Liver (tissue), 9 donors: Measurements from ENCODE around the gene B3GAT3. TPM values are rescaled to one million over a fixed set of nuclear protein-coding genes. Genes with fewer than 3 reads are reported as not detected.

Source experiments
- DNase-seq: peaks from one replicate; pipeline ENCODE4 v3.0.0-alpha.2; 2017; ENCODE audit warnings: low spot score
- H3K27ac ChIP-seq, 2 donors: one replicate each; pipeline ENCODE4 v1.7.0; 2013; ENCODE audit warnings: inconsistent platforms in 2 of 2, low read length in 2 of 2, control low read depth in 1 of 2, low read depth in 1 of 2, mild to moderate bottlenecking in 1 of 2
- H3K27me3 ChIP-seq, 4 donors: one replicate each; pipeline versions ENCODE4 v1.6.1 to v1.7.0; 2013; ENCODE audit warnings: low read length in 3 of 4, inconsistent platforms in 1 of 4, mild to moderate bottlenecking in 1 of 4, moderate library complexity in 1 of 4; ENCODE audit not compliant: control insufficient read depth in 4 of 4, insufficient read depth in 4 of 4
- H3K36me3 ChIP-seq, 4 donors: one replicate each; pipeline versions ENCODE4 v1.6.1 to v1.7.0; 2013; ENCODE audit warnings: low read length in 3 of 4, mild to moderate bottlenecking in 3 of 4, low read depth in 1 of 4, moderate library complexity in 1 of 4; ENCODE audit not compliant: control insufficient read depth in 4 of 4, insufficient read depth in 3 of 4
- H3K4me1 ChIP-seq, 4 donors: one replicate each; pipeline versions ENCODE4 v1.6.1 to v1.7.0; 2013; ENCODE audit warnings: low read length in 3 of 4, mild to moderate bottlenecking in 3 of 4, moderate library complexity in 1 of 4; ENCODE audit not compliant: control insufficient read depth in 4 of 4, insufficient read depth in 4 of 4
- H3K4me3 ChIP-seq, 3 donors: one replicate each; pipeline versions ENCODE4 v1.6.1 to v1.7.0; 2013; ENCODE audit warnings: low read length in 3 of 3, control low read depth in 1 of 3, low read depth in 1 of 3, mild to moderate bottlenecking in 1 of 3
- H3K9ac ChIP-seq, 2 donors: one replicate each; pipeline ENCODE4 v1.7.0; 2013; ENCODE audit warnings: low read length in 2 of 2, mild to moderate bottlenecking in 2 of 2, moderate library complexity in 2 of 2, control low read depth in 1 of 2, low read depth in 1 of 2
- H3K9me3 ChIP-seq, 4 donors: one replicate each; pipeline versions ENCODE4 v1.6.1 to v1.7.0; 2013; ENCODE audit warnings: low read length in 3 of 4; ENCODE audit not compliant: control insufficient read depth in 4 of 4
- EGR1 ChIP-seq, 2 donors: IDR thresholded peaks; 2 replicates each; pipeline ENCODE4 v1.6.1; 2016 to 2018; ENCODE audit warnings: antibody characterized with exemption in 2 of 2, low read depth in 2 of 2
- FOXA2 ChIP-seq: IDR thresholded peaks from 2 replicates; pipeline ENCODE4 v1.6.1; 2016; ENCODE audit warnings: antibody characterized with exemption
- GABPA ChIP-seq, 2 donors: IDR thresholded peaks in 1 of 2; conservative IDR thresholded peaks in 1 of 2; 2 replicates each; pipeline ENCODE4 v1.6.1; 2016; ENCODE audit warnings: antibody characterized with exemption in 2 of 2, mild to moderate bottlenecking in 1 of 2, moderate library complexity in 1 of 2
- HNF4A ChIP-seq, 2 donors: conservative IDR thresholded peaks; 2 replicates each; pipeline ENCODE4 v1.6.1; 2016; ENCODE audit warnings: antibody characterized with exemption in 2 of 2, mild to moderate bottlenecking in 2 of 2
- HNF4G ChIP-seq: IDR thresholded peaks from 2 replicates; pipeline ENCODE4 v1.6.1; 2016; ENCODE audit warnings: antibody characterized with exemption
- RXRA ChIP-seq, 2 donors: IDR thresholded peaks; 2 replicates each; pipeline ENCODE4 v1.6.1; 2017 to 2018; ENCODE audit warnings: antibody characterized with exemption in 2 of 2, mild to moderate bottlenecking in 1 of 2
- SP1 ChIP-seq: IDR thresholded peaks from 2 replicates; pipeline ENCODE4 v1.6.1; 2018; ENCODE audit warnings: antibody characterized with exemption, mild to moderate bottlenecking
- TAF1 ChIP-seq: conservative IDR thresholded peaks from 2 replicates; pipeline ENCODE4 v1.6.1; 2016; ENCODE audit warnings: antibody characterized with exemption, mild to moderate bottlenecking
- YY1 ChIP-seq: IDR thresholded peaks from 2 replicates; pipeline ENCODE4 v1.6.1; 2016; ENCODE audit warnings: antibody characterized with exemption, mild to moderate bottlenecking
- WGBS: extraction: QIAGEN DNeasy Blood & Tissue Kit; methylation state at CpG from one replicate; pipeline ENCODE4 v1.1.7; 2013; 5-methylcytosine and 5-hydroxymethylcytosine counted together
- polyA plus RNA-seq, 2 donors: library from polyadenylated mRNA; stranded (reverse) in 1 of 2; unstranded in 1 of 2; fragments of 200-250 nt in 1 of 2; fragments of >200 nt in 1 of 2; fragmentation: Nextera tagmentation in 1 of 2; extraction: Ambion mirVana in 1 of 2; gene quantifications; one replicate each; pipeline versions ENCODE4 v1.2.1 to v1.2.3, GENCODE V29; 2013 to 2015
- total RNA-seq, 2 donors: library from RNA; depleted of rRNA; stranded (reverse); fragments of >200 nt; gene quantifications; one replicate each; pipeline ENCODE4 v1.2.3, GENCODE V29; 2014
- TF ChIP-seq, protein P1 (sequence below): IDR thresholded peaks from 2 replicates; pipeline ENCODE4 v1.6.1; 2016; ENCODE audit warnings: antibody characterized with exemption, mild to moderate bottlenecking
- TF ChIP-seq, protein P2 (sequence below): IDR thresholded peaks from 2 replicates; pipeline ENCODE4 v1.6.1; 2016; ENCODE audit warnings: antibody characterized with exemption
- TF ChIP-seq, protein P3 (sequence below): fragments of 150-350 bp; IDR thresholded peaks from 2 replicates; pipeline ENCODE4 v1.5.1; 2017; ENCODE audit warnings: improper control_type of control experiment, low read depth, low read length; ENCODE audit not compliant: missing input control
- TF ChIP-seq, protein P4 (sequence below): IDR thresholded peaks from 2 replicates; pipeline ENCODE4 v1.6.1; 2016; ENCODE audit warnings: antibody characterized with exemption
- TF ChIP-seq, protein P5 (sequence below): IDR thresholded peaks from 2 replicates; pipeline ENCODE4 v1.6.1; 2016; ENCODE audit warnings: antibody characterized with exemption
- donor health status: healthy.
- donor health status: healthy.
- donor health status: healthy.
- donor health status: healthy.
- donor health status: healthy.

Gene B3GAT3
- total and polyA plus RNA-seq, 4 donors, result 13.1 to 29.2 (median 17.8) TPM

DNA sequence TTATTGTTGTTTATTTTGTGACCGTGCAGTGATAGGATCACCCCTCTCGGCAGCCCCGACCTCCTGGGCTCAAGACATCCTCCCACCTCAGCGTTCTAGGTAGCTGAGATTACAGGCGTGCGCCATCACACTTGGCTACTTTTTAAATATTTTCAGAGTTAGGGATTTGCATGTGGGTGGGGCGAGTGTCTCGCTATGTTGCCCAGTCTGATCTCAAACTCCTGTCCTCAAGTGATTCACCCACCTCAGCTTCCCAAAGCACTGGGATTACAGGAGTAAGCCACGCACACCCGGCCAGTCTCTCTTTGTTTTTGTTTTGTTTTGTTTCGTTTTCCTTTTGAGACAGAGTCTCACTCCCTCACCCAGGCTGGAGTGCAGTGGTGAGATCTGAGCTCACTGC, 32.5 kb upstream of the B3GAT3 start:
- peaks cover 0 to 6% (median 3%) of the 10 kb centered on the region in 4 donors for H3K36me3 ChIP-seq
- H3K9me3 ChIP-seq, result no peaks in the 10 kb centered on the region
- H3K27me3 ChIP-seq, result no peaks in the 10 kb centered on the region
- TF ChIP-seq EGR1 (IDR thresholded peaks at IDR 0.05; ENCODE audit: low read depth in 2 of 2), result no peak
- TF ChIP-seq, protein P1, sequence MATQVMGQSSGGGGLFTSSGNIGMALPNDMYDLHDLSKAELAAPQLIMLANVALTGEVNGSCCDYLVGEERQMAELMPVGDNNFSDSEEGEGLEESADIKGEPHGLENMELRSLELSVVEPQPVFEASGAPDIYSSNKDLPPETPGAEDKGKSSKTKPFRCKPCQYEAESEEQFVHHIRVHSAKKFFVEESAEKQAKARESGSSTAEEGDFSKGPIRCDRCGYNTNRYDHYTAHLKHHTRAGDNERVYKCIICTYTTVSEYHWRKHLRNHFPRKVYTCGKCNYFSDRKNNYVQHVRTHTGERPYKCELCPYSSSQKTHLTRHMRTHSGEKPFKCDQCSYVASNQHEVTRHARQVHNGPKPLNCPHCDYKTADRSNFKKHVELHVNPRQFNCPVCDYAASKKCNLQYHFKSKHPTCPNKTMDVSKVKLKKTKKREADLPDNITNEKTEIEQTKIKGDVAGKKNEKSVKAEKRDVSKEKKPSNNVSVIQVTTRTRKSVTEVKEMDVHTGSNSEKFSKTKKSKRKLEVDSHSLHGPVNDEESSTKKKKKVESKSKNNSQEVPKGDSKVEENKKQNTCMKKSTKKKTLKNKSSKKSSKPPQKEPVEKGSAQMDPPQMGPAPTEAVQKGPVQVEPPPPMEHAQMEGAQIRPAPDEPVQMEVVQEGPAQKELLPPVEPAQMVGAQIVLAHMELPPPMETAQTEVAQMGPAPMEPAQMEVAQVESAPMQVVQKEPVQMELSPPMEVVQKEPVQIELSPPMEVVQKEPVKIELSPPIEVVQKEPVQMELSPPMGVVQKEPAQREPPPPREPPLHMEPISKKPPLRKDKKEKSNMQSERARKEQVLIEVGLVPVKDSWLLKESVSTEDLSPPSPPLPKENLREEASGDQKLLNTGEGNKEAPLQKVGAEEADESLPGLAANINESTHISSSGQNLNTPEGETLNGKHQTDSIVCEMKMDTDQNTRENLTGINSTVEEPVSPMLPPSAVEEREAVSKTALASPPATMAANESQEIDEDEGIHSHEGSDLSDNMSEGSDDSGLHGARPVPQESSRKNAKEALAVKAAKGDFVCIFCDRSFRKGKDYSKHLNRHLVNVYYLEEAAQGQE, result no peak
- TF ChIP-seq, protein P2, sequence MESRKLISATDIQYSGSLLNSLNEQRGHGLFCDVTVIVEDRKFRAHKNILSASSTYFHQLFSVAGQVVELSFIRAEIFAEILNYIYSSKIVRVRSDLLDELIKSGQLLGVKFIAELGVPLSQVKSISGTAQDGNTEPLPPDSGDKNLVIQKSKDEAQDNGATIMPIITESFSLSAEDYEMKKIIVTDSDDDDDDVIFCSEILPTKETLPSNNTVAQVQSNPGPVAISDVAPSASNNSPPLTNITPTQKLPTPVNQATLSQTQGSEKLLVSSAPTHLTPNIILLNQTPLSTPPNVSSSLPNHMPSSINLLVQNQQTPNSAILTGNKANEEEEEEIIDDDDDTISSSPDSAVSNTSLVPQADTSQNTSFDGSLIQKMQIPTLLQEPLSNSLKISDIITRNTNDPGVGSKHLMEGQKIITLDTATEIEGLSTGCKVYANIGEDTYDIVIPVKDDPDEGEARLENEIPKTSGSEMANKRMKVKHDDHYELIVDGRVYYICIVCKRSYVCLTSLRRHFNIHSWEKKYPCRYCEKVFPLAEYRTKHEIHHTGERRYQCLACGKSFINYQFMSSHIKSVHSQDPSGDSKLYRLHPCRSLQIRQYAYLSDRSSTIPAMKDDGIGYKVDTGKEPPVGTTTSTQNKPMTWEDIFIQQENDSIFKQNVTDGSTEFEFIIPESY, result no peak
- TF ChIP-seq FOXA2, result no peak
- TF ChIP-seq HNF4A (conservative IDR thresholded peaks at IDR 0.05), result no peak
- TF ChIP-seq, protein P3, sequence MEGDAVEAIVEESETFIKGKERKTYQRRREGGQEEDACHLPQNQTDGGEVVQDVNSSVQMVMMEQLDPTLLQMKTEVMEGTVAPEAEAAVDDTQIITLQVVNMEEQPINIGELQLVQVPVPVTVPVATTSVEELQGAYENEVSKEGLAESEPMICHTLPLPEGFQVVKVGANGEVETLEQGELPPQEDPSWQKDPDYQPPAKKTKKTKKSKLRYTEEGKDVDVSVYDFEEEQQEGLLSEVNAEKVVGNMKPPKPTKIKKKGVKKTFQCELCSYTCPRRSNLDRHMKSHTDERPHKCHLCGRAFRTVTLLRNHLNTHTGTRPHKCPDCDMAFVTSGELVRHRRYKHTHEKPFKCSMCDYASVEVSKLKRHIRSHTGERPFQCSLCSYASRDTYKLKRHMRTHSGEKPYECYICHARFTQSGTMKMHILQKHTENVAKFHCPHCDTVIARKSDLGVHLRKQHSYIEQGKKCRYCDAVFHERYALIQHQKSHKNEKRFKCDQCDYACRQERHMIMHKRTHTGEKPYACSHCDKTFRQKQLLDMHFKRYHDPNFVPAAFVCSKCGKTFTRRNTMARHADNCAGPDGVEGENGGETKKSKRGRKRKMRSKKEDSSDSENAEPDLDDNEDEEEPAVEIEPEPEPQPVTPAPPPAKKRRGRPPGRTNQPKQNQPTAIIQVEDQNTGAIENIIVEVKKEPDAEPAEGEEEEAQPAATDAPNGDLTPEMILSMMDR, result no peak
- TF ChIP-seq RXRA (IDR thresholded peaks at IDR 0.05), result no peak
- no peak for TF ChIP-seq TAF1
- TF ChIP-seq, protein P4, sequence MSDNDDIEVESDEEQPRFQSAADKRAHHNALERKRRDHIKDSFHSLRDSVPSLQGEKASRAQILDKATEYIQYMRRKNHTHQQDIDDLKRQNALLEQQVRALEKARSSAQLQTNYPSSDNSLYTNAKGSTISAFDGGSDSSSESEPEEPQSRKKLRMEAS, result no peak
- no peak for TF ChIP-seq YY1
- no peak for TF ChIP-seq HNF4G
- TF ChIP-seq SP1, result no peak
- TF ChIP-seq, protein P5, sequence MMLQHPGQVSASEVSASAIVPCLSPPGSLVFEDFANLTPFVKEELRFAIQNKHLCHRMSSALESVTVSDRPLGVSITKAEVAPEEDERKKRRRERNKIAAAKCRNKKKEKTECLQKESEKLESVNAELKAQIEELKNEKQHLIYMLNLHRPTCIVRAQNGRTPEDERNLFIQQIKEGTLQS, result no peak
- TF ChIP-seq GABPA (IDR thresholded peaks at IDR 0.05 in 1 of 2, conservative IDR thresholded peaks at IDR 0.05 in 1 of 2), result no peak
- peaks cover 2 to 16% (median 12%) of the 10 kb centered on the region in 4 donors for H3K4me1 ChIP-seq
- H3K9ac ChIP-seq, result no peak overlapping the region
- no peak overlapping the region for H3K4me3 ChIP-seq
- WGBS, result 89% methylated on average over 11 of the region's 11 CpGs
- DNase-seq, result no peak
- no peak overlapping the region for H3K27ac ChIP-seq
